MCF 10A (cell line): ENCODE measurements around the gene WT1. TPM values are rescaled to one million over a fixed set of nuclear protein-coding genes. Genes with fewer than 3 reads are reported as not detected.

Experiments
- BruUV-seq: library from RNA; stranded (reverse); fragments of 400-500 nt; replicated peaks from 2 replicates; lab custom pipeline; 2021; lab: Mats Ljungman, UMichigan
- CTCF ChIA-PET: fragments of 300-600 bp; sonication (Branson Sonifier 250); formaldehyde crosslinking; extraction: SDS; loops from one replicate; lab custom pipeline; 2021; ENCODE audit warnings: antibody characterized with exemption, inconsistent platforms; lab: Yijun Ruan, JAX
- POLR2A ChIA-PET: fragments of 300-600, 350-650 bp; sonication (Branson Sonifier 250); formaldehyde crosslinking; extraction: SDS; loops from one replicate; lab custom pipeline; 2020; ENCODE audit warnings: antibody characterized with exemption, inconsistent platforms; lab: Yijun Ruan, JAX
- DNase-seq: peaks from one replicate; pipeline ENCODE4 v3.0.0-alpha.2; 2018; ENCODE audit not compliant: unreplicated experiment
- H3K27ac Mint-ChIP-seq: one replicate; pipeline ENCODE4 v1.8.0; 2022; ENCODE audit warnings: mild to moderate bottlenecking, low read depth, mixed read lengths; ENCODE audit not compliant: unreplicated experiment
- H3K27me3 Mint-ChIP-seq: one replicate; pipeline ENCODE4 v1.8.0; 2022; ENCODE audit warnings: mixed read lengths; ENCODE audit not compliant: insufficient read depth, unreplicated experiment
- H3K36me3 Mint-ChIP-seq: one replicate; pipeline ENCODE4 v1.8.0; 2022; ENCODE audit warnings: mild to moderate bottlenecking, moderate library complexity, mixed read lengths; ENCODE audit not compliant: insufficient read depth, unreplicated experiment
- H3K4me1 Mint-ChIP-seq: one replicate; pipeline ENCODE4 v1.8.0; 2022; ENCODE audit warnings: mixed read lengths; ENCODE audit not compliant: insufficient read depth, unreplicated experiment
- H3K4me3 Mint-ChIP-seq: one replicate; pipeline ENCODE4 v1.8.0; 2022; ENCODE audit warnings: mild to moderate bottlenecking, moderate library complexity, mixed read lengths; ENCODE audit not compliant: unreplicated experiment
- H3K9me3 Mint-ChIP-seq: one replicate; pipeline ENCODE4 v1.8.0; 2022; ENCODE audit warnings: mixed read lengths; ENCODE audit not compliant: unreplicated experiment
- CTCF ChIP-seq: fragments of 200-600 bp; IDR thresholded peaks from one replicate; pipeline ENCODE4 v1.8.0; 2022; ENCODE audit warnings: antibody characterized with exemption, mild to moderate bottlenecking; ENCODE audit not compliant: unreplicated experiment
- intact Hi-C: fragments of 100-400 bp; cut with micrococcal nuclease; formaldehyde crosslinking; loops from 2 replicates; pipeline ENCODE4 v1.14.1; 2022
- total RNA-seq: library from RNA; stranded (reverse); gene quantifications from 2 replicates; pipeline ENCODE4 v1.2.3, GENCODE V29; 2022

WT1 gene
- total RNA-seq, 1 experiment from 2014 or later: 0.61 TPM

GRCh38 chr11:32366666-32367065 lies 68.7 kb downstream of the WT1 start:
- H3K36me3 Mint-ChIP-seq: peaks cover 6% of the 10 kb centered on the region
- DNase-seq: no peak
- no TSS peak for BruUV-seq
- TF ChIP-seq CTCF: no peak
- H3K4me1 Mint-ChIP-seq: no peaks in the 10 kb centered on the region
- CTCF ChIA-PET: interaction anchor here (0.6 kb wide), 1 partner anchor 222 kb away, joined by 3 read pairs; no protein-coding TSS in a partner anchor
- POLR2A ChIA-PET: interaction anchor here (0.9 kb wide), 1 partner anchor 112 kb away, joined by 3 read pairs; no protein-coding TSS in a partner anchor
- peaks cover 21% of the 10 kb centered on the region for H3K9me3 Mint-ChIP-seq
- H3K4me3 Mint-ChIP-seq: no peak overlapping the region
- intact Hi-C loops: no loop called here
- H3K27me3 Mint-ChIP-seq: peaks cover 13% of the 10 kb centered on the region
- no peak overlapping the region for H3K27ac Mint-ChIP-seq

- Mint-ChIP-seq H3K9me3 (peaks cover 19% of the 10 kb centered on the region), H3K36me3 (peaks cover 6% of the 10 kb centered on the region), H3K4me1 (no peaks in the 10 kb centered on the region), H3K27me3 (peaks cover 13% of the 10 kb centered on the region), H3K27ac (no peak overlapping the region), H3K4me3 (no peak overlapping the region)
- intact Hi-C loops: no loop called here
- DNase-seq: no peak
- ChIA-PET POLR2A (interaction anchor here (0.6 to 0.7 kb wide), 2 partner anchors 127 to 441 kb away, joined by 3 to 4 read pairs; no protein-coding TSS in a partner anchor), CTCF (interaction anchor here (0.6 kb wide), 1 partner anchor 23 kb away, joined by 3 read pairs; no protein-coding TSS in a partner anchor)
- TF ChIP-seq CTCF: no peak
- BruUV-seq: no TSS peak
Observed at GRCh38 chr11:32365192-32365591, 70.1 kb downstream of the WT1 start.

GRCh38 chr11:32358729-32359128 lies 76.6 kb downstream of the WT1 start:
- BruUV-seq: no TSS peak
- TF ChIP-seq CTCF: no peak
- Mint-ChIP-seq H3K4me3 (no peak overlapping the region), H3K36me3 (no peaks in the 10 kb centered on the region), H3K9me3 (peaks cover 9% of the 10 kb centered on the region), H3K27ac (no peak overlapping the region), H3K27me3 (peaks cover 29% of the 10 kb centered on the region), H3K4me1 (no peaks in the 10 kb centered on the region)
- ChIA-PET CTCF (interaction anchor here (0.9 kb wide), 1 partner anchor 27 kb away, joined by 3 read pairs; no protein-coding TSS in a partner anchor), POLR2A (no interaction called here)
- no peak for DNase-seq
- intact Hi-C loops: no loop called here

- no TSS peak for BruUV-seq
- intact Hi-C loops: no loop called here
- TF ChIP-seq CTCF: no peak
- ChIA-PET POLR2A (no interaction called here), CTCF (interaction anchor here (0.7 to 1.2 kb wide), 2 partner anchors 31 to 440 kb away, joined by 3 read pairs; partner anchors contain the start of gene CCDC73)
- no peak overlapping the region for H3K27ac Mint-ChIP-seq
- H3K9me3 Mint-ChIP-seq: no peaks in the 10 kb centered on the region
- no peaks in the 10 kb centered on the region for H3K4me1 Mint-ChIP-seq
- no peak for DNase-seq
- no peaks in the 10 kb centered on the region for H3K36me3 Mint-ChIP-seq
- peaks cover 25% of the 10 kb centered on the region for H3K27me3 Mint-ChIP-seq
- no peak overlapping the region for H3K4me3 Mint-ChIP-seq
Observed at GRCh38 chr11:32353884-32354283, 81.5 kb downstream of the WT1 start.
